Hepatocyte (in vitro differentiated cells): ENCODE measurements around the gene CD226. TPM values are rescaled to one million over a fixed set of nuclear protein-coding genes. Genes with fewer than 3 reads are reported as not detected.
"Not testable (repeated sequence)": the region's sequence is repeated elsewhere in the genome, so short reads cannot be mapped to it uniquely, and the experiment has no call there.

Source experiments
- DNase-seq: peaks from one replicate; pipeline ENCODE4 v3.0.0-alpha.2; 2016; ENCODE audit warnings: low spot score
- H2AFZ ChIP-seq: fragments of 200-600 bp; sonication (generic); 2 replicates; pipeline ENCODE4 v1.6.0; 2016; ENCODE audit warnings: antibody characterized with exemption, mild to moderate bottlenecking
- H3K27ac ChIP-seq: fragments of 200-600 bp; sonication (generic); 2 replicates; pipeline ENCODE4 v1.5.1; 2016; ENCODE audit warnings: mild to moderate bottlenecking
- H3K27me3 ChIP-seq: fragments of 200-600 bp; sonication (generic); 2 replicates; pipeline ENCODE4 v1.6.1; 2016
- H3K36me3 ChIP-seq: fragments of 200-600 bp; sonication (generic); replicated peaks from 2 replicates; pipeline ENCODE4 v1.5.1; 2016; ENCODE audit warnings: low read depth; ENCODE audit not compliant: insufficient read depth
- H3K4me1 ChIP-seq: fragments of 200-600 bp; sonication (generic); 2 replicates; pipeline ENCODE4 v1.5.1; 2016; ENCODE audit warnings: mild to moderate bottlenecking, moderate library complexity; ENCODE audit not compliant: insufficient read depth
- H3K4me2 ChIP-seq: fragments of 200-600 bp; sonication (generic); 2 replicates; pipeline ENCODE4 v1.6.0; 2016
- H3K4me3 ChIP-seq: fragments of 200-600 bp; sonication (generic); 2 replicates; pipeline ENCODE4 v1.5.1; 2016; ENCODE audit warnings: mild to moderate bottlenecking
- H3K79me2 ChIP-seq: fragments of 200-600 bp; sonication (generic); 2 replicates; pipeline ENCODE4 v1.6.0; 2017; ENCODE audit warnings: mild to moderate bottlenecking
- H3K9me2 ChIP-seq: fragments of 200-600 bp; sonication (generic); replicated peaks from 2 replicates; pipeline ENCODE4 v1.6.0; 2017; ENCODE audit warnings: mild to moderate bottlenecking; ENCODE audit not compliant: insufficient read depth
- H3K9me3 ChIP-seq: fragments of 200-600 bp; sonication (generic); 2 replicates; pipeline ENCODE4 v1.5.1; 2016; ENCODE audit warnings: low read depth, mild to moderate bottlenecking
- H4K20me1 ChIP-seq: fragments of 200-600 bp; sonication (generic); 2 replicates; pipeline ENCODE4 v1.6.0; 2016; ENCODE audit warnings: mild to moderate bottlenecking; ENCODE audit not compliant: insufficient read depth, poor library complexity, severe bottlenecking
- EZH2 ChIP-seq: fragments of 200-600 bp; sonication (generic); IDR thresholded peaks from 2 replicates; pipeline ENCODE4 v1.6.1; 2016; ENCODE audit warnings: antibody characterized with exemption, mild to moderate bottlenecking, borderline replicate concordance
- EZH2phosphoT487 ChIP-seq: fragments of 200-600 bp; sonication (generic); IDR thresholded peaks from one replicate; pipeline ENCODE4 v1.6.1; 2018; ENCODE audit warnings: antibody characterized with exemption, mild to moderate bottlenecking, low read depth, moderate library complexity; ENCODE audit not compliant: unreplicated experiment, severe bottlenecking
- WGBS: methylation state at CpG from one replicate; pipeline ENCODE4 v1.1.6; 2016; ENCODE audit warnings: low lambda C conversion rate; ENCODE audit errors: missing lambda C conversion rate; 5-methylcytosine and 5-hydroxymethylcytosine counted together
- polyA plus RNA-seq: library from polyadenylated mRNA; unstranded; fragments of >200 nt; fragmentation: Nextera tagmentation; extraction: Ambion mirVana; gene quantifications from 2 replicates; pipeline ENCODE4 v1.2.1, GENCODE V29; 2016
- total RNA-seq: library from RNA; depleted of rRNA; stranded (reverse); fragments of >200 nt; gene quantifications from 2 replicates; pipeline ENCODE4 v1.2.3, GENCODE V29; 2014
- TF ChIP-seq, protein P1 (sequence below): fragments of 200-600 bp; sonication (generic); IDR thresholded peaks from 2 replicates; pipeline ENCODE4 v1.5.1; 2016; ENCODE audit warnings: antibody characterized with exemption, mild to moderate bottlenecking; ENCODE audit not compliant: poor library complexity

Gene CD226
- total and polyA plus RNA-seq, 2 experiments from 2014 or later = 0.07 TPM; not detected in 1

GRCh38 chr18:69838003-69838402 is 109.7 kb downstream of the CD226 start:
- Histone ChIP-seq H3K27ac (no peak overlapping the region), H3K4me1 (no peaks in the 10 kb centered on the region), H3K4me2 (no peak overlapping the region), H3K79me2 (no peaks in the 10 kb centered on the region), H2AFZ (no peak overlapping the region), H3K9me3 (no peaks in the 10 kb centered on the region), H4K20me1 (no peaks in the 10 kb centered on the region), H3K27me3 (no peaks in the 10 kb centered on the region), H3K4me3 (no peak overlapping the region), H3K36me3 (no peaks in the 10 kb centered on the region), H3K9me2 (no peaks in the 10 kb centered on the region)
- TF ChIP-seq, protein P1, sequence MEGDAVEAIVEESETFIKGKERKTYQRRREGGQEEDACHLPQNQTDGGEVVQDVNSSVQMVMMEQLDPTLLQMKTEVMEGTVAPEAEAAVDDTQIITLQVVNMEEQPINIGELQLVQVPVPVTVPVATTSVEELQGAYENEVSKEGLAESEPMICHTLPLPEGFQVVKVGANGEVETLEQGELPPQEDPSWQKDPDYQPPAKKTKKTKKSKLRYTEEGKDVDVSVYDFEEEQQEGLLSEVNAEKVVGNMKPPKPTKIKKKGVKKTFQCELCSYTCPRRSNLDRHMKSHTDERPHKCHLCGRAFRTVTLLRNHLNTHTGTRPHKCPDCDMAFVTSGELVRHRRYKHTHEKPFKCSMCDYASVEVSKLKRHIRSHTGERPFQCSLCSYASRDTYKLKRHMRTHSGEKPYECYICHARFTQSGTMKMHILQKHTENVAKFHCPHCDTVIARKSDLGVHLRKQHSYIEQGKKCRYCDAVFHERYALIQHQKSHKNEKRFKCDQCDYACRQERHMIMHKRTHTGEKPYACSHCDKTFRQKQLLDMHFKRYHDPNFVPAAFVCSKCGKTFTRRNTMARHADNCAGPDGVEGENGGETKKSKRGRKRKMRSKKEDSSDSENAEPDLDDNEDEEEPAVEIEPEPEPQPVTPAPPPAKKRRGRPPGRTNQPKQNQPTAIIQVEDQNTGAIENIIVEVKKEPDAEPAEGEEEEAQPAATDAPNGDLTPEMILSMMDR = no peak
- no peak for TF ChIP-seq EZH2
- TF ChIP-seq EZH2phosphoT487 = no peak
- DNase-seq = no peak
- 100% methylated on average over 1 of the region's 1 CpG for WGBS

- not testable (repeated sequence) for DNase-seq, H3K79me2 ChIP-seq, H2AFZ ChIP-seq, H3K27ac ChIP-seq, H3K4me1 ChIP-seq, H3K9me2 ChIP-seq, H3K27me3 ChIP-seq, H3K4me2 ChIP-seq, H3K36me3 ChIP-seq, H4K20me1 ChIP-seq, H3K4me3 ChIP-seq, H3K9me3 ChIP-seq
- 94% methylated on average over 12 of the region's 12 CpGs for whole genome bisulfite sequencing
Measured at GRCh38 chr18:69834980-69835379, 112.7 kb downstream of the CD226 start.

DNA sequence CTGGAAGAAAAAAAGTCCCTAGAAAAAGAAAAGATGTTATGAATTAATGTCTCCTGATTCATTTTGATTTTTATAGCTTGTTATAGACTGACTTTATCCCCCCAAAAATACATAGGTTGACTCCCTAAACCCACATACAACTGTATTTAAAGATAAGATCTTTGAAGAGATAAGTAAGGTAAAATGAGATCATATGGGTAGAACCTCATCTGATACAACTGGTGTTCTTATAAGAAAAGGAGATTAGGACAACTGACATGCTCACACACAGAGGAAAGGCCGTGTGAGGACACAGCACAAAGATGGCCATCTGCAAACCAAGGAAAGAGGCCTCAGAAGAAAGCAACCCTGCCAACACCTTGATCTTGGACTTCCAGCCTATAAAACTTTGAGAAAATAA is 117.5 kb downstream of the CD226 start:
- DNase-seq = no peak
- Histone ChIP-seq H3K4me3 (no peak overlapping the region), H3K9me2 (no peaks in the 10 kb centered on the region)

DNA sequence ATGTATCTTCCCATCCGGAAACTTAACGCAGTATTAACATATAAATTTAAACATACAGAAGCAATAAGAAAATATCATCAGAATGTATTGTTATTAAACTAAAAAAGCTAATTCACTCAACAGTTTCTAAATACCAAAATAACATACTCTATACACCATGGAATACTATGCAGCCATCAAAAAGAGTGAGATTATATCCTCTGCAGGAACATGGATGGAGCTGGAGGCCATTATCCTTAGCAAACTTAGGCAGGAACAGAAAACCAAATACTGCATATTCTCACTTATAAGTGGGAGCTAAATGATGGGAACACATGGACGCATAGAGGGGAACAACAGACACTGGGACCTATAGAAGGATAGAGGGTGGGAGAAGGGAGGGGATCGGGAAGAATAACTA is 127.1 kb downstream of the CD226 start:
- Histone ChIP-seq H3K4me1 (no peaks in the 10 kb centered on the region), H3K9me3 (no peaks in the 10 kb centered on the region), H3K9me2 (no peaks in the 10 kb centered on the region), H3K36me3 (no peaks in the 10 kb centered on the region), H3K27me3 (no peaks in the 10 kb centered on the region), H3K4me3 (no peak overlapping the region), H3K79me2 (no peaks in the 10 kb centered on the region), H3K27ac (no peak overlapping the region), H4K20me1 (no peaks in the 10 kb centered on the region), H3K4me2 (no peak overlapping the region), H2AFZ (no peak overlapping the region)
- TF ChIP-seq EZH2phosphoT487 = no peak
- DNase-seq = no peak
- WGBS = 98% methylated on average over 4 of the region's 4 CpGs

More for the DNA sequence above, 117.5 kb downstream of the CD226 start:
- 85% methylated on average over 1 of the region's 1 CpG for WGBS
- H3K36me3 ChIP-seq = no peaks in the 10 kb centered on the region
- H3K27ac ChIP-seq = no peak overlapping the region
- H3K4me1 ChIP-seq = no peaks in the 10 kb centered on the region
- no peaks in the 10 kb centered on the region for H3K79me2 ChIP-seq
- no peaks in the 10 kb centered on the region for H4K20me1 ChIP-seq
- H2AFZ ChIP-seq = no peak overlapping the region
- TF ChIP-seq EZH2phosphoT487 (no peak), EZH2 (no peak)
- TF ChIP-seq, protein P1 = no peak
- H3K9me3 ChIP-seq = no peaks in the 10 kb centered on the region
- H3K4me2 ChIP-seq = no peak overlapping the region
- no peaks in the 10 kb centered on the region for H3K27me3 ChIP-seq

- H4K20me1 ChIP-seq = no peaks in the 10 kb centered on the region
- no peak overlapping the region for H3K4me2 ChIP-seq
- no peaks in the 10 kb centered on the region for H3K9me3 ChIP-seq
- no peaks in the 10 kb centered on the region for H3K36me3 ChIP-seq
- no peaks in the 10 kb centered on the region for H3K4me1 ChIP-seq
- no peak overlapping the region for H3K4me3 ChIP-seq
- DNase-seq = no peak
- H3K27me3 ChIP-seq = no peaks in the 10 kb centered on the region
- no peaks in the 10 kb centered on the region for H3K9me2 ChIP-seq
- H2AFZ ChIP-seq = no peak overlapping the region
- WGBS = 48% methylated on average over 2 of the region's 2 CpGs
- no peak overlapping the region for H3K27ac ChIP-seq
- no peaks in the 10 kb centered on the region for H3K79me2 ChIP-seq
- no peak for TF ChIP-seq EZH2phosphoT487
- TF ChIP-seq, protein P1 = no peak
- no peak for TF ChIP-seq EZH2
Measured at GRCh38 chr18:69819460-69819859, 128.2 kb downstream of the CD226 start.
